ENCODE data around the gene ST14. TPM values are rescaled to one million over a fixed set of nuclear protein-coding genes. Genes with fewer than 3 reads are reported as not detected.

ST14 gene
- total and polyA plus RNA-seq, 2 donors (not counting 1 experiment from before 2014, with no cell fraction given): 36.2 to 52.2 TPM

DNA sequence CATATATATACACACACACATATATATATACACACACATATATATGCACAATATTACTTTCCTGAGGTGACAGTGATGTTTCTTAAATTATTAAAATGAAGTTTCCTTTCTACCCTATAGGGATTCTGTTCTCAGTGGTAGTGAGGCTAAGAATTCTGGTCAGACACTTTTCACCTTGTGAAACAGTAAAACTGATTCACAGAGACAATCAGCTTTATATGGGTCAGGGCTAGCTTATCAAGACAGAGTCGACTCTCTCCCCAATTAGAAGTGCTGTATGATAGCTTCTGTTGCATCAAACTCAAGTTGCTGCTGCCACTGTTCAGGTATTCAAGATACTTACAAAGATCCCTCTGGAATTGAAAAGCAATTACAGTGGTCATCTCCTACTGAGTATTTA, 86.7 kb downstream of the ST14 start:
- peaks cover 36% of the 10 kb centered on the region for H3K79me2 ChIP-seq (ENCODE audit: control insufficient read depth, insufficient read depth, low read length)
- CTCF ChIA-PET: no interaction called here
- intact Hi-C loops (cut with micrococcal nuclease): no loop called here

DNA sequence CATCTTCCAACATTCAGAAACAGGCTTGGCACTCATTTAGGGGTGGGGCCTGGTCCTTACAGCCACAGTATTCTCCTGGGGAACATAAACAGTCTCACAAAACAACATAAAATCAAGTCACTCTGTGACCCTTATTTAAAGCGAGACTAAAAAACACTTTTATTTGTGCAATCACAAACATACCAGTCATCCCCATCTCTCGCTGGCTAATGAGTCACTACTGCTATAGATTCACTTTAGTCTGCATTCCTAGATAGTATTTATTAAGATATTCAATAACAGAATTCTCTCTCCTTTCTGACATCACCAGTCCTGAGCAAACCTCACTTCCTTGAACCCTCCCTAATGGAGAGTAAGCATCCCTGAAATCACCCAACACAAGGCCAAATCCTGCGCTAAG, 87.2 kb downstream of the ST14 start:
- H3K9ac ChIP-seq (ENCODE audit: low read length): no peak overlapping the region
- ChIA-PET CTCF (no interaction called here), POLR2A (no interaction called here)
- H2AFZ ChIP-seq (ENCODE audit: insufficient read depth, low read depth, low read length, poor library complexity, severe bottlenecking): no peak overlapping the region
- no peak overlapping the region for H3K4me3 ChIP-seq (ENCODE audit: control extremely low read depth in 1 of 5, extremely low read depth in 1 of 5, insufficient read depth in 1 of 5, low read depth in 2 of 5, low read length in 4 of 5)
- no peaks in the 10 kb centered on the region for H3K36me3 ChIP-seq (replicated peaks in 1 of 2; ENCODE audit: control extremely low read depth in 1 of 2, control insufficient read depth in 1 of 2, extremely low read depth in 1 of 2, insufficient read depth in 2 of 2, low read length in 1 of 2)
- Mint-ChIP-seq H3K4me3 (no peak overlapping the region), H3K27me3 (no peaks in the 10 kb centered on the region), H3K27ac (no peak overlapping the region), H3K4me1 (peaks cover 25% of the 10 kb centered on the region), H3K9me3 (ENCODE audit: insufficient read depth) (no peaks in the 10 kb centered on the region)
- intact Hi-C loops (cut with micrococcal nuclease): no loop called here
- no peaks in the 10 kb centered on the region for H3K9me3 ChIP-seq (ENCODE audit: control extremely low read depth in 1 of 3, control insufficient read depth in 2 of 3, insufficient read depth in 1 of 3, low read length in 2 of 3)
- TF ChIP-seq, protein P1, sequence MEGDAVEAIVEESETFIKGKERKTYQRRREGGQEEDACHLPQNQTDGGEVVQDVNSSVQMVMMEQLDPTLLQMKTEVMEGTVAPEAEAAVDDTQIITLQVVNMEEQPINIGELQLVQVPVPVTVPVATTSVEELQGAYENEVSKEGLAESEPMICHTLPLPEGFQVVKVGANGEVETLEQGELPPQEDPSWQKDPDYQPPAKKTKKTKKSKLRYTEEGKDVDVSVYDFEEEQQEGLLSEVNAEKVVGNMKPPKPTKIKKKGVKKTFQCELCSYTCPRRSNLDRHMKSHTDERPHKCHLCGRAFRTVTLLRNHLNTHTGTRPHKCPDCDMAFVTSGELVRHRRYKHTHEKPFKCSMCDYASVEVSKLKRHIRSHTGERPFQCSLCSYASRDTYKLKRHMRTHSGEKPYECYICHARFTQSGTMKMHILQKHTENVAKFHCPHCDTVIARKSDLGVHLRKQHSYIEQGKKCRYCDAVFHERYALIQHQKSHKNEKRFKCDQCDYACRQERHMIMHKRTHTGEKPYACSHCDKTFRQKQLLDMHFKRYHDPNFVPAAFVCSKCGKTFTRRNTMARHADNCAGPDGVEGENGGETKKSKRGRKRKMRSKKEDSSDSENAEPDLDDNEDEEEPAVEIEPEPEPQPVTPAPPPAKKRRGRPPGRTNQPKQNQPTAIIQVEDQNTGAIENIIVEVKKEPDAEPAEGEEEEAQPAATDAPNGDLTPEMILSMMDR (IDR thresholded peaks at IDR 0.05): no peak
- no peak for TF ChIP-seq EZH2 (IDR thresholded peaks at IDR 0.05; ENCODE audit: borderline replicate concordance, insufficient read depth, low read depth, low read length, poor library complexity, severe bottlenecking)
- DNase-seq (no peak), ATAC-seq (ENCODE audit: low read depth) (no peak)
- H3K27ac ChIP-seq (ENCODE audit: low read length in 2 of 2): no peak overlapping the region
- H3K27me3 ChIP-seq (replicated peaks in 1 of 4; ENCODE audit: control extremely low read depth in 1 of 4, control insufficient read depth in 3 of 4, insufficient read depth in 4 of 4, low read length in 3 of 4): no peaks in the 10 kb centered on the region
- H4K20me1 ChIP-seq (ENCODE audit: control insufficient read depth, insufficient read depth, low read length, poor library complexity, severe bottlenecking): peaks cover 11% of the 10 kb centered on the region
- H3K4me1 ChIP-seq (ENCODE audit: control insufficient read depth in 2 of 2, insufficient read depth in 2 of 2, low read length in 2 of 2): peaks cover 10 to 11% of the 10 kb centered on the region in 2 donors
- peaks cover 40% of the 10 kb centered on the region for H3K79me2 ChIP-seq (ENCODE audit: control insufficient read depth, insufficient read depth, low read length)
- WGBS (ENCODE audit: insufficient coverage): 100% methylated on average over 1 of the region's 3 CpGs
- no peak overlapping the region for H3K4me2 ChIP-seq (replicated peaks; ENCODE audit: low read depth, low read length, poor library complexity, severe bottlenecking)

More for the DNA sequence above, 86.7 kb downstream of the ST14 start:
- no peaks in the 10 kb centered on the region for H3K36me3 ChIP-seq (replicated peaks in 1 of 2; ENCODE audit: control extremely low read depth in 1 of 2, control insufficient read depth in 1 of 2, extremely low read depth in 1 of 2, insufficient read depth in 2 of 2, low read length in 1 of 2)
- H4K20me1 ChIP-seq (ENCODE audit: control insufficient read depth, insufficient read depth, low read length, poor library complexity, severe bottlenecking): peaks cover 11% of the 10 kb centered on the region
- no peak overlapping the region for H3K27ac Mint-ChIP-seq
- H3K9me3 ChIP-seq (ENCODE audit: control extremely low read depth in 1 of 3, control insufficient read depth in 2 of 3, insufficient read depth in 1 of 3, low read length in 2 of 3): no peaks in the 10 kb centered on the region
- peaks cover 10 to 11% of the 10 kb centered on the region in 2 donors for H3K4me1 ChIP-seq (ENCODE audit: control insufficient read depth in 2 of 2, insufficient read depth in 2 of 2, low read length in 2 of 2)
- no peaks in the 10 kb centered on the region for H3K9me3 Mint-ChIP-seq (ENCODE audit: insufficient read depth)
- H3K4me2 ChIP-seq (replicated peaks; ENCODE audit: low read depth, low read length, poor library complexity, severe bottlenecking): no peak overlapping the region
- POLR2A ChIA-PET: no interaction called here
- no peak overlapping the region for H2AFZ ChIP-seq (ENCODE audit: insufficient read depth, low read depth, low read length, poor library complexity, severe bottlenecking)
- H3K9ac ChIP-seq (ENCODE audit: low read length): no peak overlapping the region
- no peak for DNase-seq
- H3K27ac ChIP-seq (ENCODE audit: low read length in 2 of 2): no peak overlapping the region
- H3K27me3 Mint-ChIP-seq: no peaks in the 10 kb centered on the region
- no CpG with 5 or more reads among the region's 1 CpG for WGBS (ENCODE audit: insufficient coverage)
- no peak overlapping the region for H3K4me3 ChIP-seq (ENCODE audit: control extremely low read depth in 1 of 5, extremely low read depth in 1 of 5, insufficient read depth in 1 of 5, low read depth in 2 of 5, low read length in 4 of 5)
- TF ChIP-seq, protein P1 (IDR thresholded peaks at IDR 0.05): no peak
- no peak overlapping the region for H3K4me3 Mint-ChIP-seq
- H3K27me3 ChIP-seq (replicated peaks in 1 of 4; ENCODE audit: control extremely low read depth in 1 of 4, control insufficient read depth in 3 of 4, insufficient read depth in 4 of 4, low read length in 3 of 4): no peaks in the 10 kb centered on the region
- ATAC-seq (ENCODE audit: low read depth): no peak
- peaks cover 24% of the 10 kb centered on the region for H3K4me1 Mint-ChIP-seq
